Stomach (tissue), 9 donors: Measurements from ENCODE around the gene AFAP1. TPM values are rescaled to one million over a fixed set of nuclear protein-coding genes. Genes with fewer than 3 reads are reported as not detected.
A peak's percentile ranks its signal among the peaks of the same experiment; 100 is the strongest.

ENCODE experiments used
- DNase-seq, 2 donors: peaks; one replicate each; pipeline versions ENCODE4 v3.0.0 to v3.0.0-alpha.2; 2013 to 2019
- H3K27ac ChIP-seq, 5 donors: fragments of 200-600 bp in 4 of 5; sonication (generic) in 4 of 5; one replicate each; pipeline ENCODE4 v1.5.1; 2013 to 2019; ENCODE audit warnings: mild to moderate bottlenecking in 1 of 5, moderate library complexity in 1 of 5
- H3K27me3 ChIP-seq, 3 donors: fragments of 200-600 bp; sonication (generic); one replicate each; pipeline ENCODE4 v1.5.1; 2017 to 2019; ENCODE audit warnings: mixed run types in 1 of 3
- H3K36me3 ChIP-seq, 4 donors: fragments of 200-600 bp; sonication (generic); 1 replicate in 3 of 4; 2 replicates in 1 of 4; pipeline ENCODE4 v1.5.1; 2016 to 2019
- H3K4me1 ChIP-seq, 4 donors: fragments of 200-600 bp; sonication (generic); one replicate each; pipeline ENCODE4 v1.5.1; 2016 to 2019
- H3K4me3 ChIP-seq, 4 donors: fragments of 200-600 bp; sonication (generic) in 3 of 4; one replicate each; pipeline ENCODE4 v1.5.1; 2016 to 2019; ENCODE audit warnings: mild to moderate bottlenecking in 1 of 4
- H3K9me3 ChIP-seq, 4 donors: fragments of 200-600 bp; sonication (generic); one replicate each; pipeline ENCODE4 v1.5.1; 2016 to 2019
- CTCF ChIP-seq, 7 experiments: fragments of 450-650 bp in 4 of 7; fragments of 200-600 bp in 3 of 7; sonication (generic) in 3 of 7; IDR thresholded peaks; one replicate each; pipeline ENCODE4 v1.5.1; 2016 to 2019; ENCODE audit warnings: antibody characterized with exemption in 7 of 7, control low read depth in 2 of 7, mild to moderate bottlenecking in 1 of 7
- EP300 ChIP-seq: sonication (generic); formaldehyde crosslinking; IDR thresholded peaks from one replicate; pipeline ENCODE4 v1.6.1; 2017; ENCODE audit warnings: antibody characterized with exemption
- POLR2A ChIP-seq, 4 donors: fragments of 450-650 bp; IDR thresholded peaks; one replicate each; pipeline ENCODE4 v1.6.1; 2016; ENCODE audit warnings: antibody characterized with exemption in 4 of 4, control low read depth in 2 of 4, mild to moderate bottlenecking in 1 of 4, moderate library complexity in 1 of 4
- POLR2AphosphoS5 ChIP-seq, 3 donors: sonication (generic); formaldehyde crosslinking; IDR thresholded peaks; one replicate each; pipeline ENCODE4 v1.6.1; 2016; ENCODE audit warnings: antibody characterized with exemption in 3 of 3
- WGBS, 5 donors: extraction: QIAGEN DNeasy Blood & Tissue Kit in 3 of 5; methylation state at CpG; one replicate each; pipeline versions ENCODE4 v1.1.5 to v1.1.7; 2013 to 2018; 5-methylcytosine and 5-hydroxymethylcytosine counted together
- intact Hi-C: fragments of 100-400 bp; cut with DNase I; formaldehyde crosslinking; loops from one replicate; pipeline ENCODE4 v1.15.1; 2023; ENCODE audit warnings: low total_unique reads
- polyA plus RNA-seq, 3 donors: library from polyadenylated mRNA; stranded (reverse); fragments of 200-250 nt; gene quantifications; one replicate each; pipeline ENCODE4 v1.2.3, GENCODE V29; 2013
- total RNA-seq, 5 donors: library from RNA; depleted of rRNA; stranded (reverse); fragments of >200 nt; gene quantifications; one replicate each; pipeline versions ENCODE4 v1.1.0 to v1.2.3, GENCODE V29; 2014 to 2016
- donor health status: healthy with polysubstance abuse.
- donor health status: Bipolar disorder and iron deficiency.
- donor health status: healthy.

The AFAP1 gene
- total and polyA plus RNA-seq, 8 donors, result 4.1 to 88.9 (median 12.8) TPM

GRCh38 chr4:7941111-7941964 lies 1.7 kb upstream of the AFAP1 start:
- H3K4me1 ChIP-seq, result peaks cover 12 to 30% (median 19%) of the 10 kb centered on the region in 4 donors
- H3K27ac ChIP-seq, result no peak overlapping the region
- WGBS, 5 donors, result 70 to 77% (median 75%) methylated on average over 11 of the region's 11 CpGs
- no peaks in the 10 kb centered on the region for H3K36me3 ChIP-seq
- TF ChIP-seq POLR2A (IDR thresholded peaks at IDR 0.05) (no peak), EP300 (no peak)
- peaks cover 0 to 8% (median 6%) of the 10 kb centered on the region in 3 donors for H3K27me3 ChIP-seq
- no peak for DNase-seq
- intact Hi-C loops, result no loop called here
- no peaks in the 10 kb centered on the region for H3K9me3 ChIP-seq
- H3K4me3 ChIP-seq, result no peak overlapping the region

DNA sequence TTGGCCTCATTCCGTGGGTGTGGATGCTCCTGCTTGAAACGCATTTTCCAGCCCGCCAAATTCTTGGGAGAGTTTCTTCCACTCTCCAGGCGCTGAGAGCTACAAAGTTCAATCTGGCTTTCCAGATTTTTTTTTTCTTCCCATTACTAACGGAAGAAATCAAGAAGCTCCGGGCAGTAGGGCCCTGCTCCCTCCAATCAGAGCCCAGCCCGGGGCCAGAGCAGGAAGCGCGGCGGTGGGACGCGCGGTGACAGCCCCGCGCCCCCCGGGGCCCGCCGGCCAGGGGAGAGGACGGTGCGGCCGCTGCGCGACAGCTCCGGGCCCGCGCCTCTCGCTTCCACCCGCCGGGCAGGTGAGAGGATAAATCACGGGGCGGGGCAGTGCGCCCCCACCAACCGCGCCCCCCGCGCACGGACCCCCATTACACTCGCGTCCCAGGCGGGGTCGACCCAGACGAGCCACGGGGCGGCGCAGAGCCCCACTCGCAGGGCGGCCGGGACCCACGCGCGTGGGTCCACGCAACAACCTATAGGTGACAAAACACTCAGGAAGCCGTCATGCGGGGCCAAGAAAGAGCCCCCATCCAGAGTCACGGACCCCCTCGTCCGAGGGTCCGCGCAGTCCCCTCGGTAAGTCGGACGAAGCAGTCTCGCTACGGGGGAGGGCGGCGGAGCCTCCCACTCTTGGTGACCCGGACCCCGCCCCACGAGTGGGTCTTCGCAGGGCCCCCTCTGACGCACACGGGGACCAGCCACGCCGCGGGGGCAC lies 868 bp downstream of the AFAP1 start:
- peak overlapping the region; percentile 88 to 96 (median 93) for H3K27ac ChIP-seq

GRCh38 chr4:7938266-7938608 lies 1.4 kb downstream of the AFAP1 start:
- peaks cover 12 to 42% (median 26%) of the 10 kb centered on the region in 4 donors for H3K4me1 ChIP-seq
- peaks cover 0 to 5% (median 0%) of the 10 kb centered on the region in 4 donors for H3K36me3 ChIP-seq
- 10 to 17% (median 16%) methylated on average over 6 of the region's 6 CpGs for WGBS, 5 donors
- H3K27me3 ChIP-seq, result peaks cover 0 to 8% (median 6%) of the 10 kb centered on the region in 3 donors
- H3K9me3 ChIP-seq, result no peaks in the 10 kb centered on the region
- peak overlapping the region; percentile 88 to 96 (median 93) for H3K27ac ChIP-seq
- no peak for DNase-seq
- H3K4me3 ChIP-seq, result peak overlapping the region; percentile 56 to 94 (median 82)
- intact Hi-C loops, result no loop called here
- TF ChIP-seq POLR2AphosphoS5 (IDR thresholded peaks at IDR 0.05) (no peak), EP300 (no peak)

More for the DNA sequence above, 868 bp downstream of the AFAP1 start:
- WGBS, 5 donors, result 0 to 8% (median 2%) methylated on average over 13 to 75 of the region's 75 CpGs
- DNase-seq, result peak; percentile 38 to 79
- TF ChIP-seq POLR2AphosphoS5 (IDR thresholded peaks at IDR 0.05) (no peak), POLR2A (IDR thresholded peaks at IDR 0.05) (no peak), EP300 (no peak), CTCF (IDR thresholded peaks at IDR 0.05) (no peak)
- peak overlapping the region; percentile 56 to 94 (median 82) for H3K4me3 ChIP-seq
- intact Hi-C loops, result no loop called here
- H3K27me3 ChIP-seq, result peaks cover 0 to 8% (median 6%) of the 10 kb centered on the region in 3 donors
- H3K36me3 ChIP-seq, result no peaks in the 10 kb centered on the region
- H3K9me3 ChIP-seq, result no peaks in the 10 kb centered on the region
- peaks cover 12 to 42% (median 26%) of the 10 kb centered on the region in 4 donors for H3K4me1 ChIP-seq

- Histone ChIP-seq H3K4me1 (peaks cover 12 to 42% (median 29%) of the 10 kb centered on the region in 4 donors), H3K27me3 (peaks cover 0 to 8% (median 6%) of the 10 kb centered on the region in 3 donors), H3K27ac (peak overlapping the region in 2 of 5 donors; percentile 93 to 96), H3K4me3 (no peak overlapping the region), H3K9me3 (no peaks in the 10 kb centered on the region), H3K36me3 (peaks cover 0 to 5% (median 0%) of the 10 kb centered on the region in 4 donors)
- intact Hi-C loops, result no loop called here
- 64 to 93% (median 88%) methylated on average over 2 of the region's 2 CpGs for WGBS, 5 donors
- no peak for DNase-seq
- no peak for TF ChIP-seq EP300
Observed at GRCh38 chr4:7937006-7937405, 2.7 kb downstream of the AFAP1 start.

GRCh38 chr4:7933651-7934510 lies 5.8 kb downstream of the AFAP1 start:
- Histone ChIP-seq H3K9me3 (no peaks in the 10 kb centered on the region), H3K36me3 (peaks cover 0 to 5% (median 0%) of the 10 kb centered on the region in 4 donors), H3K27ac (no peak overlapping the region), H3K4me1 (peaks cover 18 to 52% (median 36%) of the 10 kb centered on the region in 4 donors), H3K27me3 (peaks cover 0 to 4% (median under 1%) of the 10 kb centered on the region in 3 donors), H3K4me3 (no peak overlapping the region)
- DNase-seq, result no peak
- WGBS, 5 donors, result 62 to 79% (median 66%) methylated on average over 14 of the region's 14 CpGs
- intact Hi-C loops, result no loop called here
- TF ChIP-seq CTCF (IDR thresholded peaks at IDR 0.05) (no peak), EP300 (no peak), POLR2A (IDR thresholded peaks at IDR 0.05) (no peak), POLR2AphosphoS5 (IDR thresholded peaks at IDR 0.05) (no peak)
